HepG2 (cell line): Measurements from ENCODE around the gene ABCB11. TPM values are rescaled to one million over a fixed set of nuclear protein-coding genes. Genes with fewer than 3 reads are reported as not detected.

Source experiments
- ATAC-seq: fragments of 200-7000 bp; cut with Tn5 transposase; 3 replicates; pipeline ENCODE4 v1.9.1; 2020; ENCODE audit warnings: mild to moderate bottlenecking, moderate library complexity
- BruUV-seq: library from RNA; stranded (reverse); fragments of 400-500 nt; replicated peaks from 2 replicates; lab custom pipeline; 2021; lab: Mats Ljungman, UMichigan
- CTCF ChIA-PET: fragments of 300-600 bp; formaldehyde crosslinking; extraction: SDS; loops from one replicate; lab custom pipeline; 2021; ENCODE audit warnings: low total read pairs, inconsistent platforms, low intra/inter-chr PET ratio; lab: Yijun Ruan, JAX
- POLR2A ChIA-PET: fragments of 350-600 bp; sonication (Branson Sonifier 250); formaldehyde crosslinking; loops from one replicate; lab custom pipeline; 2020; ENCODE audit warnings: antibody characterized with exemption, inconsistent platforms; lab: Yijun Ruan, JAX
- DNase-seq: peaks from one replicate; pipeline ENCODE4 v3.0.0-alpha.2; 2015; ENCODE audit warnings: low spot score
- FAIRE-seq: peaks from 3 replicates; lab custom pipeline; 2011; peaks lifted over from hg19 to GRCh38; lab: Jason Lieb, UNC
- H2AFZ ChIP-seq: one replicate; pipeline ENCODE4 v1.6.1; 2011; ENCODE audit warnings: low read length, inconsistent platforms
- H3K27ac ChIP-seq: fragments of 300-600 bp; 3 replicates; pipeline ENCODE4 v1.8.0; 2011; ENCODE audit warnings: mixed run types, mild to moderate bottlenecking, mixed read lengths, low read length, inconsistent platforms; ENCODE audit not compliant: insufficient read depth; ENCODE audit errors: extremely low read length
- H3K27me3 ChIP-seq, 2 experiments: fragments of 200-600 bp in 1 of 2; 2 replicates in 1 of 2; 3 replicates in 1 of 2; pipeline versions ENCODE4 v1.6.0 to v1.8.0; 2011; ENCODE audit warnings: low read length in 2 of 2, mild to moderate bottlenecking in 2 of 2, moderate library complexity in 2 of 2, inconsistent platforms in 1 of 2; ENCODE audit not compliant: insufficient read depth in 2 of 2, control insufficient read depth in 1 of 2
- H3K36me3 ChIP-seq, 2 experiments: fragments of 200-600 bp in 1 of 2; replicated peaks in 1 of 2; 2 replicates in 1 of 2; 3 replicates in 1 of 2; pipeline versions ENCODE4 v1.5.1 to v1.8.0; 2011; ENCODE audit warnings: low read length in 2 of 2, inconsistent platforms in 1 of 2; ENCODE audit not compliant: insufficient read depth in 2 of 2, control insufficient read depth in 1 of 2
- H3K4me1 ChIP-seq: 2 replicates; pipeline ENCODE4 v1.5.1; 2012; ENCODE audit warnings: low read length, inconsistent platforms; ENCODE audit not compliant: insufficient read depth
- H3K4me2 ChIP-seq: 2 replicates; pipeline ENCODE4 v1.6.0; 2011; ENCODE audit warnings: low read depth, low read length, inconsistent platforms
- H3K4me3 ChIP-seq, 3 experiments: fragments of 200-600 bp in 1 of 3; sonication (generic), shearing (Covaris generic) in 1 of 3; replicated peaks in 1 of 3; 2 replicates each; pipeline ENCODE4 v1.5.1; 2011 to 2016; ENCODE audit warnings: low read length in 3 of 3, inconsistent platforms in 2 of 3, low read depth in 2 of 3, mild to moderate bottlenecking in 2 of 3, control low read depth in 1 of 3, mixed read lengths in 1 of 3; ENCODE audit not compliant: insufficient read depth in 1 of 3
- H3K79me2 ChIP-seq: one replicate; pipeline ENCODE4 v1.6.1; 2011; ENCODE audit warnings: low read length, inconsistent platforms; ENCODE audit not compliant: insufficient read depth
- H3K9ac ChIP-seq: 2 replicates; pipeline ENCODE4 v1.6.0; 2011; ENCODE audit warnings: mild to moderate bottlenecking, low read depth, low read length, inconsistent platforms; ENCODE audit not compliant: insufficient read depth
- H3K9me3 ChIP-seq: 2 replicates; pipeline ENCODE4 v1.5.1; 2012; ENCODE audit warnings: mild to moderate bottlenecking, low read length
- H4K20me1 ChIP-seq: 2 replicates; pipeline ENCODE4 v1.6.0; 2011; ENCODE audit warnings: inconsistent platforms, mild to moderate bottlenecking, low read length, moderate library complexity; ENCODE audit not compliant: insufficient read depth
- ARID3A ChIP-seq: IDR thresholded peaks from 2 replicates; pipeline ENCODE4 v1.6.1; 2012; ENCODE audit warnings: low read depth, low read length, improper control_type of control experiment
- CBFB ChIP-seq: sonication (generic); formaldehyde crosslinking; IDR thresholded peaks from 2 replicates; pipeline ENCODE4 v1.4.0; 2020; ENCODE audit warnings: missing genetic modification reagents
- CHD2 ChIP-seq: IDR thresholded peaks from 2 replicates; pipeline ENCODE4 v1.6.1; 2011; ENCODE audit warnings: low read depth, low read length, improper control_type of control experiment
- DBP ChIP-seq: sonication (generic); formaldehyde crosslinking; IDR thresholded peaks from 2 replicates; pipeline ENCODE4 v1.4.0; 2020; ENCODE audit warnings: missing genetic modification reagents; ENCODE audit errors: not compliant biosample characterization
- ELF4 ChIP-seq: sonication (generic); formaldehyde crosslinking; IDR thresholded peaks from 2 replicates; pipeline ENCODE4 v1.5.0; 2020; ENCODE audit warnings: missing genetic modification reagents, mild to moderate bottlenecking, moderate library complexity, borderline replicate concordance
- GATAD1 ChIP-seq: IDR thresholded peaks from 2 replicates; pipeline ENCODE4 v1.6.1; 2016; ENCODE audit warnings: missing genetic modification reagents, missing compliant biosample characterization
- MLX ChIP-seq: IDR thresholded peaks from 2 replicates; pipeline ENCODE4 v1.6.1; 2016
- NR2C2 ChIP-seq: sonication (generic); formaldehyde crosslinking; IDR thresholded peaks from 2 replicates; pipeline ENCODE4 v1.4.0; 2020; ENCODE audit warnings: missing genetic modification reagents, mild to moderate bottlenecking, moderate library complexity, borderline replicate concordance
- RBFOX2 ChIP-seq: fragments of 200-400 bp; formaldehyde crosslinking; IDR thresholded peaks from 2 replicates; pipeline ENCODE4 v1.6.1; 2017; ENCODE audit warnings: low read depth, mild to moderate bottlenecking, low read length
- SIX4 ChIP-seq: sonication (generic); formaldehyde crosslinking; IDR thresholded peaks from 2 replicates; pipeline ENCODE4 v1.4.0; 2020; ENCODE audit warnings: missing genetic modification reagents
- SRF ChIP-seq: IDR thresholded peaks from 2 replicates; pipeline ENCODE4 v1.6.1; 2011; ENCODE audit warnings: mild to moderate bottlenecking, low read depth, low read length, moderate library complexity
- ZC3H4 ChIP-seq: sonication (generic); formaldehyde crosslinking; IDR thresholded peaks from 2 replicates; pipeline ENCODE4 v1.4.0; 2020; ENCODE audit warnings: missing genetic modification reagents, borderline replicate concordance
- ZNF607 ChIP-seq: sonication (generic); formaldehyde crosslinking; IDR thresholded peaks from 2 replicates; pipeline ENCODE4 v1.5.1; 2020; ENCODE audit warnings: missing genetic modification reagents, mild to moderate bottlenecking, borderline replicate concordance
- WGBS: methylation state at CpG from one replicate; pipeline ENCODE4 v1.1.6; 2017; ENCODE audit warnings: low lambda C conversion rate; 5-methylcytosine and 5-hydroxymethylcytosine counted together
- in situ Hi-C: cut with HindIII; loops from 2 replicates; pipeline ENCODE4 v1.10.0; 2017; ENCODE audit warnings: low pct_unique_long_range_greater_than_20kb; ENCODE audit not compliant: extremely low pct_ligation_motif_present
- intact Hi-C: fragments of 100-400 bp; cut with micrococcal nuclease; formaldehyde crosslinking; loops from one replicate; pipeline ENCODE4 v1.10.0; 2022; ENCODE audit not compliant: unreplicated experiment
- polyA plus RNA-seq, 8 experiments: library from polyadenylated mRNA; depleted of rRNA in 3 of 8; stranded (reverse) in 7 of 8; unstranded in 1 of 8; fragments of >200 nt; fragmentation: Illumina TruSeq in 4 of 8; extraction: Trizol in 4 of 8; gene quantifications; 2 replicates each; pipeline versions ENCODE4 v1.2.1 to v1.2.3, GENCODE V29; 2011 to 2016; ENCODE audit warnings: low read depth in 4 of 8, missing spikeins in 1 of 8, mixed read lengths in 1 of 8; ENCODE audit not compliant: insufficient read depth in 1 of 8
- total RNA-seq, 5 experiments: library from RNA; depleted of rRNA; stranded (reverse); fragments of >200 nt; fragmentation: Illumina TruSeq; extraction: Trizol; gene quantifications; 2 replicates each; pipeline ENCODE4 v1.2.3, GENCODE V29; 2016; ENCODE audit warnings: low read depth in 1 of 5
- TF ChIP-seq, protein P1 (sequence below): IDR thresholded peaks from 2 replicates; pipeline ENCODE4 v1.4.0; 2020; ENCODE audit warnings: mild to moderate bottlenecking, missing genetic modification reagents

ABCB11 gene
- total and polyA plus RNA-seq, 2 of the 13 experiments (the other 11 are each of a cell fraction or from before 2014, with no cell fraction given): not detected

GRCh38 chr2:168920504-168921157 lies 110.5 kb downstream of the ABCB11 start:
- H3K36me3 ChIP-seq: no peaks in the 10 kb centered on the region
- ChIA-PET POLR2A (no interaction called here), CTCF (interaction anchor here (0.7 to 2.9 kb wide), 3 partner anchors 100 to 573 kb away, joined by 3 to 50 read pairs (median 36); no protein-coding TSS in a partner anchor)
- peak; percentile 45; the same call in 1 of the 3 replicates for ATAC-seq
- H4K20me1 ChIP-seq: no peaks in the 10 kb centered on the region
- in situ Hi-C loops (loop anchor here (5.0 to 25.0 kb wide), 2 partner anchors 573 to 783 kb away; no protein-coding TSS in a partner anchor), intact Hi-C loops (loop anchor here (1.0 kb wide), 2 partner anchors 147 to 573 kb away; no protein-coding TSS in a partner anchor)
- 7% methylated on average over 4 of the region's 4 CpGs for WGBS
- BruUV-seq: no TSS peak
- FAIRE-seq: no peak
- no peak overlapping the region for H2AFZ ChIP-seq
- no peaks in the 10 kb centered on the region for H3K4me1 ChIP-seq
- H3K4me2 ChIP-seq: no peak overlapping the region
- H3K27me3 ChIP-seq: peaks cover 0 to 8% of the 10 kb centered on the region in 2 experiments; a peak in 2 of 5 replicates
- H3K9me3 ChIP-seq: no peaks in the 10 kb centered on the region
- H3K27ac ChIP-seq: no peak overlapping the region
- DNase-seq: peak; percentile 34
- no peak overlapping the region for H3K9ac ChIP-seq
- H3K79me2 ChIP-seq: no peaks in the 10 kb centered on the region
- H3K4me3 ChIP-seq: no peak overlapping the region
- TF ChIP-seq DBP (CRISPR knock-in tag) (no peak), ELF4 (CRISPR knock-in tag) (no peak), MLX (CRISPR knock-in tag) (no peak), SIX4 (CRISPR knock-in tag) (no peak), RBFOX2 (no peak), ARID3A (peak; percentile 38; the same call in 1 of the 2 replicates), GATAD1 (CRISPR knock-in tag) (no peak), ZC3H4 (CRISPR knock-in tag) (no peak), CBFB (CRISPR knock-in tag) (no peak), NR2C2 (CRISPR knock-in tag) (no peak), SRF (no peak), CHD2 (no peak), ZNF607 (CRISPR knock-in tag) (no peak)
- TF ChIP-seq, protein P1, sequence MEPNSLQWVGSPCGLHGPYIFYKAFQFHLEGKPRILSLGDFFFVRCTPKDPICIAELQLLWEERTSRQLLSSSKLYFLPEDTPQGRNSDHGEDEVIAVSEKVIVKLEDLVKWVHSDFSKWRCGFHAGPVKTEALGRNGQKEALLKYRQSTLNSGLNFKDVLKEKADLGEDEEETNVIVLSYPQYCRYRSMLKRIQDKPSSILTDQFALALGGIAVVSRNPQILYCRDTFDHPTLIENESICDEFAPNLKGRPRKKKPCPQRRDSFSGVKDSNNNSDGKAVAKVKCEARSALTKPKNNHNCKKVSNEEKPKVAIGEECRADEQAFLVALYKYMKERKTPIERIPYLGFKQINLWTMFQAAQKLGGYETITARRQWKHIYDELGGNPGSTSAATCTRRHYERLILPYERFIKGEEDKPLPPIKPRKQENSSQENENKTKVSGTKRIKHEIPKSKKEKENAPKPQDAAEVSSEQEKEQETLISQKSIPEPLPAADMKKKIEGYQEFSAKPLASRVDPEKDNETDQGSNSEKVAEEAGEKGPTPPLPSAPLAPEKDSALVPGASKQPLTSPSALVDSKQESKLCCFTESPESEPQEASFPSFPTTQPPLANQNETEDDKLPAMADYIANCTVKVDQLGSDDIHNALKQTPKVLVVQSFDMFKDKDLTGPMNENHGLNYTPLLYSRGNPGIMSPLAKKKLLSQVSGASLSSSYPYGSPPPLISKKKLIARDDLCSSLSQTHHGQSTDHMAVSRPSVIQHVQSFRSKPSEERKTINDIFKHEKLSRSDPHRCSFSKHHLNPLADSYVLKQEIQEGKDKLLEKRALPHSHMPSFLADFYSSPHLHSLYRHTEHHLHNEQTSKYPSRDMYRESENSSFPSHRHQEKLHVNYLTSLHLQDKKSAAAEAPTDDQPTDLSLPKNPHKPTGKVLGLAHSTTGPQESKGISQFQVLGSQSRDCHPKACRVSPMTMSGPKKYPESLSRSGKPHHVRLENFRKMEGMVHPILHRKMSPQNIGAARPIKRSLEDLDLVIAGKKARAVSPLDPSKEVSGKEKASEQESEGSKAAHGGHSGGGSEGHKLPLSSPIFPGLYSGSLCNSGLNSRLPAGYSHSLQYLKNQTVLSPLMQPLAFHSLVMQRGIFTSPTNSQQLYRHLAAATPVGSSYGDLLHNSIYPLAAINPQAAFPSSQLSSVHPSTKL: 0 out of 2 replicates have a peak, but pooled peaks have one; percentile 15
